Renal pelvis (tissue), 4 donors: ENCODE results near the gene SETBP1. TPM values are rescaled to one million over a fixed set of nuclear protein-coding genes. Genes with fewer than 3 reads are reported as not detected.

Source experiments
- DNase-seq: peaks from one replicate; pipeline ENCODE4 v3.0.0-alpha.2; 2013
- polyA plus RNA-seq, 3 donors: library from polyadenylated mRNA; unstranded; fragments of 120-200 nt; gene quantifications; one replicate each; pipeline ENCODE4 v1.2.1, GENCODE V29; 2013; ENCODE audit not compliant: insufficient read length in 3 of 3

SETBP1 gene
- polyA plus RNA-seq, 3 donors: 27.8 to 35.1 (median 31.0) TPM

- DNase-seq: no peak
Measured at GRCh38 chr18:44678725-44679055, 2.0 kb upstream of the SETBP1 start.

DNA sequence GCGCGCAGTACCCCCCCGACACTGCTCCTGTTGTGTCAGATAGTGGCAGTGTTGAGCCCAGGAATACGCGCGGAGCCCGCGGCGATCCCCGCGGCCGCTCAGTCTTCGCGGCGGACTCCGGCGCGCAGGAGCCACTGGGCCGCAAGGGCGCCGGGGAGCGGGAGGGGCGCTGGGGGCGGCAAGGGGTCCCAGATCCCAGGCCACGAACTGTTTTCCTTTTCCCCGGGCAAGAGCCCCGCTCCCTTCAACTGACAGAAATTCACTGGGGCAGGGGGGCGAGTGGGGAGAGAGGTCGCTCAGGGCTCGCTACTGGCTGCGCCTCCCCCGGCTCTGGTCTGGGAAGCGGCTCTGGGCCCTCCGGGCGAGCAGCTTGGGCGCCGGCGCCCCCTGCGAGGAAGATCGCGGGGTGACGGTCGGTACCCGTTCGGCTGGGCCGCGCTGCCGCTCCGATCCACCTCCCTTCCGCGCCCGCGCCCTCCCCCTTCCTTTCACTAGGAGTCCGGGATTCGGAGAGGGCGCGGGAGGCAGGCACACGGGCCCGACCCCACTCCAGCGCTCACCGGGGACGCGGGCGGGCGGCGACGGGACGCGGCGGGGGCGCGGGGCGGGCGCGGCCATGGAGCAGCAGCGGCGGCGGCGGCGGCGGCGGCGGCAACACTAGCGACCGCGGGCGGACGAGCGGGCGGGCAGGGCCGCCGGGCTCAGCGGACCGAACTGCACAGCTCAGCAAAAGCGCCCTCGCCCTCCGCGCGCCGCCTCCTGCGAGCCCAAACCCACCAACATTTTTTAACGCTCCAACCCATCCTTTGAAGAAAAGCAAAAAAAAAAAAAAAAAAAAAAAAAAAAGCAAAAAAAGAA lies 1.4 kb upstream of the SETBP1 start:
- DNase-seq: peak; percentile 90

GRCh38 chr18:44679914-44680272 lies 795 bp upstream of the SETBP1 start:
- DNase-seq: no peak

DNA sequence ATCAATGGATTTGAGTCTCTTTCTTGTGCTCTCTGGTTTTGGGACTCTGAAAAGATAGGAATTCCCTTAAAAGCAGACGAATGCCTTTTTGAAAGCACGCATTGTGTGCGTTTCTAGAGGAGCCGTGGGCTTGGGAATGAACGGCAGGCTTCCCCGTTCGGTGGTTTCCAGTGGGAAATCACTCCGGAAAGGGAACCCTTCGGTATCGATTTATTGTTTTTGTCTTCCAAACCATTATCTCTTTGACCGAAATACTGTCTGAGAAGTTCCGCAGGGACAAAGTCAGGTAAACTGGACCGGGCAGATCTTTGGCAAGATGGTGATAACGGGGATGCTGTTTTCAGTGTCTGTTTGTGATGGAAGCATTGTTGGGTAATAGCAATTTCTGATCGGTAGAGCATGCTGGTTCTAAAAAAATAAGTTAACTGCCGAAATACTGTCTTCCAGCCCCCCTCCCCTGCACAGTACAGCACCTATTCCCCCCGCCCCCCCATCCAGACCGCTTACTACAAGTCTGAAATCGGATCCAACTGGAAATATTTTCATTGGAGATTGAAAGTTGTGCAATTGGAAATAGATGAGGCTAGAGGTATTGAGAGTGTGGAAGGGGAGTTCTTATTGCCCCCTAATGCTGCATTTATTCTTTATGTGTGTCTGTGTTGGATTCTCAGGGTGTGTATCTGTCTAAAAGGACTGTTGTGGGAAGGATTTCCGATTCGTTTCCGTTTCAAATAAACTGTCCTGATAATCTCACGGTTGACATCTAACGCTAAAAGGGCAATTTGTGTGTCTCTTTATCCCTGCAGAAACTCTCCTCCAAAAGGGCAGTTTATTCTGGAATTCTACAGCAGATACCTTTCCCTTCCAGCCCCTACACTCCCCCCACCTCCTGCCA lies 635 bp downstream of the SETBP1 start:
- no peak for DNase-seq

DNA sequence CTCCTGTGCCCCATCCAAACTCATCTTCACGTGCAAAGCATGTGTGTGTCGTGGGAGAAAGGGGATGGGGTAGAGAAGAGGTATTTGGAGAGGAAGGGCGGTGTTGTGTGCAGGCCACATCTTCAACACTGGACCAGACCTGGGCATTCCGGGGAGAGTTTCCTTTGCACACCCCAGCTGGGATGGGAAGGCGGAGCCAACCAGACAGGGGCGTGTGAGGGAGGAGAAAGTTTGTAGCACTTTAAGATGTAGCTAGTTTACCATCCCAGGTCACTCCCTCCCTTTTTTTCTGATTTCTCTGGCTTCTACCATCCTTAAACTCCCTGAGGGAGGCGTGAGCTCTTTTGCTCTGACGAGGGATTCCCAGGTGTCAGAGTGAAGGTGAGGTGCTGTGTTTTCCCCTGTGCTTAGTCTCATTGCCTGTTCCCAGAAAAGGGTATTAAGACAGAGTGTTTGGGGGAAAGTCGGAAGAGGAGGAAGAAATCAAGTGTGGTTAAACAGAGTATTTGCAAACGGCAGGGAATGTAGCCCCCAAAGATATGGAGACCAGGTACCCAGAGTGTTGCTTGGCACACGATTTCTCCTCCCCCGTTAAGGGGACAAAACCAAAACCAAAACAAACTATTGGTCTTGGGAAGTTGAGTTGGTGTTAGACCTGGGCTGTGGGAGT lies 1.6 kb downstream of the SETBP1 start:
- no peak for DNase-seq

- DNase-seq: peak; percentile 82
Measured at GRCh38 chr18:44682871-44683221, 2.2 kb downstream of the SETBP1 start.

- no peak for DNase-seq
Measured at GRCh38 chr18:44683556-44683955, 2.9 kb downstream of the SETBP1 start.

DNA sequence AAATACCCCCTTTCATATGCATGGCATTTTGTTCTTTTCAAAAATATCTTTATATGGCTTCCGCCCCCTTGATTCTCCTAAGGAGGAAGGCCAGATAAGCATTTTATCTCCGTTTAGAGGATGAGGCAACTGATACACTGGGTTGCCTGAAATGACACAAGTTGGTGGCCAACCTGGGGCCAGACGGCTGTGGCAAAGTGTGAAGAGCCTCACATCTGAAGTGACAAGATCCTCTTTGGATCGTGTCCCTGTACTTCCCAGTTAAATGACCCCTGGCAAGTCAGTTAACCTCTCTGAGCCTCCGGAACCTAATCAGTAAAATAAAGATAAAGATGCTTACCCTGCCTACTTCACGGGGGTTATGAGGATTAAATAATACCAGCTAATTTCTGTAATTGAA lies 4.6 kb downstream of the SETBP1 start:
- no peak for DNase-seq

- no peak for DNase-seq
Measured at GRCh38 chr18:44686156-44686555, 5.5 kb downstream of the SETBP1 start.

- no peak for DNase-seq
Measured at GRCh38 chr18:44687421-44687820, 6.7 kb downstream of the SETBP1 start.

DNA sequence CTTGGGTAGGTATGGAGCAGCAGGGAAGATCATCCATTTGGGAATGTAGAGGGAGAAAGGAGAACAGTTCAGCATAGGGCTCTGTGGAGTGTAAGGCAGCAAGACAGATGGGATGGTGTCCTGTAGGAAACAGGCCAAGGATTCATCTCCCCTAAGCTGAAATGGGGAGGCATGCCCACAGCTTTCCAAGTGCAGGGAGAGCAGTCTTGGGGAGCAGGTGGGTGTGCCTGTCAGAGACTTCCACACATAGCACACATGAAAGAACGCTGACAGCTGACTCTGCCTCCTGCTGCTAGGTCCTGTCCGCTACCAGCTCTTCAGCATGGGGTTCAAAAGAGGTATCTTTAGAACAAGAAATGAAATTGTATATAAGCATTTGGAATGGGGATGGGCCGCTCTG lies 9.0 kb downstream of the SETBP1 start:
- no peak for DNase-seq

DNA sequence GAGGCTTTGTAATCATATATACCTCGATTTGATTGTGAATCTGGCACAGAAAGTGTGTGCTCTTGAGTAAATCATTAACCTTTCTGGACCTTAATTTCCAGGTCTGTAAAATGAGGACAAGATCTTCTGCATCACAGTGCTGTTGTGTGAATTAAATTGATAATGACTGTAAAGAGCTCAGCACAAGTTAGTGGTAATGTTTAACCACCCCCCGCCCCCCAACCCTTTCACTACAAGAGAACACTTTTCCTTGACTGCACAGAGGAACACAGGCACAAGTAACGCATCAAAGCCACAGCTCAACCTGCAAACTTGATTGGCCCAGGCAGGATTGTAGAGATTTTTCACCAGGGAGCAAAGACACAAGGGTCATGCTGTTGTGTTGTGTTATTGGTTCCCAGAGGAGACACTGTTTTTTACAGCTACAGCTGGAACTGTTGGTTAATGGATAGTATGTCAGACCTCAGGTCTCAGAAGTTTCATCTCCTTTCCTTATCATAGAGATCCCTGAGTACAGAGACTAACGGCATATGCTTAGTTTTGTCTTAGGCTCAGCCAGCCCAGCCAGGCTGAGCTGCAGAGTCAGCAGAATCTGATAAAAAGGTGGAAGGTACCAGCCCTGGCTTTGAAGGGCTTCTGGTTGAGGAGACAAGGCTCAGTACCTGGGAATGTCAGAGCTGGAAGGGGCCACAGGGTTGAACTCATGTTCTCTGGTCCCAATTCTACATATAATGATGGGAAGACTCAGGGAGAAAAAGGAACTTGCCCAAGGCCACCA lies 10.6 kb downstream of the SETBP1 start:
- DNase-seq: no peak

- DNase-seq: no peak
Measured at GRCh38 chr18:44693030-44693784, 12.5 kb downstream of the SETBP1 start.

- DNase-seq: no peak
Measured at GRCh38 chr18:44695503-44695902, 14.8 kb downstream of the SETBP1 start.

GRCh38 chr18:44696892-44697291 lies 16.2 kb downstream of the SETBP1 start:
- no peak for DNase-seq

- DNase-seq: no peak
Measured at GRCh38 chr18:44697315-44697714, 16.6 kb downstream of the SETBP1 start.

- no peak for DNase-seq
Measured at GRCh38 chr18:44698518-44698917, 17.8 kb downstream of the SETBP1 start.

DNA sequence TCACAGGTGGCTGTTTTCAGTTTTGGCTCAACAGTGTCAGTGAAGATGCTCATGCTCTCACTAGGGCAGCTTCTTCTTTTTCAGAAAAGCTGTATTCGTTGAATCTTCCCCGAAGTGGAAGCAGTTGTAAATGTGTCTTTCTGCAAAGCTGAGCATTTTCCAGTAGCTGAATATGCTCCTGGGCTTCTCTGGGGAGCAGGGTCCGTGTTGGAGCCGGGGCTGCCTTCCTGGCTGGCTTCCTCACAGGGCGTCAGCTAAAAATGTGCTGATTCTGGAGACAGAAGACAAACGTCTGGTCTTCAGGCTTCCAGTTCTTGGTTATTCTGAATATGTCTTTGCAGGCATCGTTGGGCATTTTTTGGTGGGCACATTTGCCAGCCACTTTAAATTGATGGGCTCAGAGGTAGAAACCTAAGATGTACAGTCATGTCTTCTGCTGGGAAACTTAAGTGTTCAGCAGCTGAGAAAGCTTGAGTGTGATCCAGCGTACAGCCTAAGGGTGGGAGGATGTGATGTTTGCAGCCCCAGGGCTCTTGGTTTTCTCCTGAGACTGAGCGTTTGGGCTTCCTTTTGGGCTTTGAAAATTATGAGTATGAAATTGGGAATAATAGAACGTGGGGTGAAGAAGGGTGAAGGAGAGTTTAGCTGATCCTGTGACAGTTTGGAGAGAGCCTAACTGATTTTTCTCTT lies 19.0 kb downstream of the SETBP1 start:
- DNase-seq: no peak

GRCh38 chr18:44700652-44701051 lies 20.0 kb downstream of the SETBP1 start:
- DNase-seq: no peak

DNA sequence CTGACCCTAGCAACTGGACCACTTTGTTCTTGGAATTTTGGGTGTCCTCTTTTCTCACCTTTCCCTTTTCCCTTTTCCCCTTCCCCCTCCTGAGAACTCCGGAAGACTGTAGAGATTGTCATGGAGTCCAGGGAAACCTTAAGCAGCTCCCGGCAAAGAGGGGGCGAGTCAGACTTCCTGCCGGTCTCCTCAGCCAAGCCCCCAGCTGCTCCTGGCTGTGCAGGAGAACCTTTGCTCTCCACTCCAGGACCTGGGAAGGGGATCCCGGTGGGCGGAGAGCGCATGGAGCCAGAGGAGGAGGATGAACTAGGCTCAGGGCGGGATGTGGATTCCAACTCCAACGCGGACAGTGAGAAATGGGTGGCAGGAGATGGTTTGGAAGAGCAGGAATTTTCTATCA lies 20.5 kb downstream of the SETBP1 start:
- no peak for DNase-seq

- no peak for DNase-seq
Measured at GRCh38 chr18:44702594-44702993, 21.9 kb downstream of the SETBP1 start.
